CD14-positive monocyte (primary cell): ENCODE data around the gene RHOBTB3. TPM values are rescaled to one million over a fixed set of nuclear protein-coding genes. Genes with fewer than 3 reads are reported as not detected.

ENCODE experiments used
- DNase-seq, 3 donors: peaks; one replicate each; pipeline ENCODE4 v3.0.0-alpha.2; 2011 to 2022
- H2AFZ ChIP-seq: 2 replicates; pipeline ENCODE4 v1.6.0; 2012; ENCODE audit warnings: mild to moderate bottlenecking, low read depth, low read length, inconsistent platforms; ENCODE audit not compliant: insufficient read depth, poor library complexity, severe bottlenecking
- H3K27ac ChIP-seq, 2 donors: 1 replicate in 1 of 2; 2 replicates in 1 of 2; pipeline ENCODE4 v1.5.1; 2012 to 2013; ENCODE audit warnings: low read length in 2 of 2, control low read depth in 1 of 2, inconsistent platforms in 1 of 2, low read depth in 1 of 2, mild to moderate bottlenecking in 1 of 2
- H3K27me3 ChIP-seq, 2 donors: one replicate each; pipeline versions ENCODE4 v1.6.0 to v1.6.1; 2011 to 2013; ENCODE audit warnings: low read length in 2 of 2; ENCODE audit not compliant: control insufficient read depth in 2 of 2, insufficient read depth in 2 of 2
- H3K36me3 ChIP-seq, 2 donors: replicated peaks in 1 of 2; 1 replicate in 1 of 2; 2 replicates in 1 of 2; pipeline versions ENCODE4 v1.5.1 to v1.6.1; 2012 to 2013; ENCODE audit warnings: low read length in 2 of 2, control low read depth in 1 of 2, inconsistent platforms in 1 of 2, mild to moderate bottlenecking in 1 of 2; ENCODE audit not compliant: insufficient read depth in 2 of 2, control insufficient read depth in 1 of 2
- H3K4me1 ChIP-seq, 2 donors: 1 replicate in 1 of 2; 2 replicates in 1 of 2; pipeline versions ENCODE4 v1.5.1 to v1.6.1; 2012 to 2013; ENCODE audit warnings: low read length in 2 of 2, control low read depth in 1 of 2, inconsistent platforms in 1 of 2, mild to moderate bottlenecking in 1 of 2, moderate library complexity in 1 of 2; ENCODE audit not compliant: insufficient read depth in 2 of 2, control insufficient read depth in 1 of 2
- H3K4me2 ChIP-seq: replicated peaks from 2 replicates; pipeline ENCODE3; 2012; ENCODE audit warnings: low read length, moderate library complexity, mild to moderate bottlenecking; ENCODE audit not compliant: poor library complexity, severe bottlenecking; ENCODE audit errors: extremely low read depth
- H3K4me3 ChIP-seq, 3 experiments: fragments of 200-600 bp in 1 of 3; sonication (generic) in 1 of 3; replicated peaks in 1 of 3; 1 replicate in 2 of 3; 2 replicates in 1 of 3; pipeline ENCODE4 v1.5.1; 2011 to 2013; ENCODE audit warnings: low read length in 3 of 3, mild to moderate bottlenecking in 3 of 3, control low read depth in 2 of 3, low read depth in 2 of 3, inconsistent platforms in 1 of 3, moderate library complexity in 1 of 3
- H3K79me2 ChIP-seq: 2 replicates; pipeline ENCODE4 v1.6.0; 2012; ENCODE audit warnings: mild to moderate bottlenecking, control low read depth, inconsistent platforms, low read length, moderate library complexity; ENCODE audit not compliant: insufficient read depth
- H3K9ac ChIP-seq: 2 replicates; pipeline ENCODE4 v1.6.0; 2017; ENCODE audit warnings: low read length, mild to moderate bottlenecking; ENCODE audit not compliant: insufficient read depth, poor library complexity, severe bottlenecking
- H3K9me3 ChIP-seq, 2 donors: replicated peaks in 1 of 2; 1 replicate in 1 of 2; 2 replicates in 1 of 2; pipeline versions ENCODE4 v1.5.1 to v1.6.1; 2012 to 2013; ENCODE audit warnings: low read length in 2 of 2, control low read depth in 1 of 2; ENCODE audit not compliant: control insufficient read depth in 1 of 2, insufficient read depth in 1 of 2
- H4K20me1 ChIP-seq: 2 replicates; pipeline ENCODE4 v1.6.0; 2012; ENCODE audit warnings: mild to moderate bottlenecking, low read length, control low read depth, moderate library complexity; ENCODE audit not compliant: insufficient read depth
- H3K27ac Mint-ChIP-seq, 7 donors: one replicate each; pipeline ENCODE4 v1.8.0; 2020; ENCODE audit warnings: mild to moderate bottlenecking in 7 of 7, mixed read lengths in 7 of 7, moderate library complexity in 6 of 7, inconsistent platforms in 2 of 7
- H3K27me3 Mint-ChIP-seq, 3 donors: one replicate each; pipeline ENCODE4 v1.8.0; 2021 to 2022; ENCODE audit warnings: low read depth in 3 of 3, mild to moderate bottlenecking in 3 of 3, mixed read lengths in 3 of 3, moderate library complexity in 3 of 3, inconsistent platforms in 1 of 3
- H3K36me3 Mint-ChIP-seq, 2 donors: one replicate each; pipeline ENCODE4 v1.8.0; 2020; ENCODE audit warnings: mixed read lengths in 2 of 2, inconsistent platforms in 1 of 2, mild to moderate bottlenecking in 1 of 2
- H3K4me1 Mint-ChIP-seq: one replicate; pipeline ENCODE4 v1.8.0; 2020; ENCODE audit warnings: mild to moderate bottlenecking, mixed read lengths
- H3K4me3 Mint-ChIP-seq, 2 donors: one replicate each; pipeline ENCODE4 v1.8.0; 2020; ENCODE audit warnings: mild to moderate bottlenecking in 2 of 2, mixed read lengths in 2 of 2, moderate library complexity in 1 of 2
- H3K9me3 Mint-ChIP-seq, 7 donors: one replicate each; pipeline ENCODE4 v1.8.0; 2020 to 2022; ENCODE audit warnings: mixed read lengths in 7 of 7, mild to moderate bottlenecking in 6 of 7, moderate library complexity in 6 of 7, inconsistent platforms in 2 of 7
- WGBS: methylation state at CpG from one replicate; pipeline ENCODE4 v1.1.5; 2013; ENCODE audit warnings: missing lambda C conversion rate; ENCODE audit not compliant: insufficient coverage; 5-methylcytosine and 5-hydroxymethylcytosine counted together
- intact Hi-C, 2 donors: fragments of 100-400 bp; cut with micrococcal nuclease; formaldehyde crosslinking; loops; one replicate each; pipeline versions ENCODE4 v1.15.0 to v1.15.1; 2023
- polyA plus RNA-seq, 3 donors: library from polyadenylated mRNA; depleted of rRNA in 1 of 3; unstranded in 2 of 3; stranded (reverse) in 1 of 3; fragments of 300-500 nt in 2 of 3; fragments of >200 nt in 1 of 3; fragmentation: Illumina TruSeq in 2 of 3; gene quantifications; 1 replicate in 2 of 3; 2 replicates in 1 of 3; pipeline ENCODE4 v1.2.3, GENCODE V29; 2012 to 2021
- TF ChIP-seq, protein P1 (sequence below): fragments of 200-600 bp; IDR thresholded peaks from one replicate; pipeline ENCODE4 v1.8.0; 2022; ENCODE audit warnings: antibody characterized with exemption, mild to moderate bottlenecking

RHOBTB3 gene
- polyA plus RNA-seq, 3 donors: 0.41 to 1.5 (median 0.63) TPM

DNA sequence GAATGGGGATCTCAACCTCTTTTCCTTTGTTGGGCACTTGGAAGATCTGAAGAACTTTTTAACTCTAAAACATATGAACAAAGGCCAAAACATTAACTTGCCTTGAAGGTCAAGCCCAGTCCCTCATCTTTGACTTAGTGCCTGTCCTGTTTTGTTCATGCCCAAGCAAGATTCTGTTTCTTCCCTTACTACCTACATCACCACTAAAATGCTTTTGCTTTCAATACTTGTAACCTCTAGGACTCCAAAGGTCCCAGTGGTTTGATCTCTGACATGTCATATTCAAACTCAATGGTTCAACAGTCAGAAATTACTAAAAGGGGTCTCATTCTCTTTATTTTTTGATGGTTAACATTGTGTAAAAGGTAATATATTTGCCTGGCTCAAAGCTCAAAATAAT lies 67.4 kb downstream of the RHOBTB3 start:
- TF ChIP-seq, protein P1, sequence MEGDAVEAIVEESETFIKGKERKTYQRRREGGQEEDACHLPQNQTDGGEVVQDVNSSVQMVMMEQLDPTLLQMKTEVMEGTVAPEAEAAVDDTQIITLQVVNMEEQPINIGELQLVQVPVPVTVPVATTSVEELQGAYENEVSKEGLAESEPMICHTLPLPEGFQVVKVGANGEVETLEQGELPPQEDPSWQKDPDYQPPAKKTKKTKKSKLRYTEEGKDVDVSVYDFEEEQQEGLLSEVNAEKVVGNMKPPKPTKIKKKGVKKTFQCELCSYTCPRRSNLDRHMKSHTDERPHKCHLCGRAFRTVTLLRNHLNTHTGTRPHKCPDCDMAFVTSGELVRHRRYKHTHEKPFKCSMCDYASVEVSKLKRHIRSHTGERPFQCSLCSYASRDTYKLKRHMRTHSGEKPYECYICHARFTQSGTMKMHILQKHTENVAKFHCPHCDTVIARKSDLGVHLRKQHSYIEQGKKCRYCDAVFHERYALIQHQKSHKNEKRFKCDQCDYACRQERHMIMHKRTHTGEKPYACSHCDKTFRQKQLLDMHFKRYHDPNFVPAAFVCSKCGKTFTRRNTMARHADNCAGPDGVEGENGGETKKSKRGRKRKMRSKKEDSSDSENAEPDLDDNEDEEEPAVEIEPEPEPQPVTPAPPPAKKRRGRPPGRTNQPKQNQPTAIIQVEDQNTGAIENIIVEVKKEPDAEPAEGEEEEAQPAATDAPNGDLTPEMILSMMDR: no peak
- H3K9me3 Mint-ChIP-seq: no peaks in the 10 kb centered on the region
- no peak overlapping the region for H3K4me3 Mint-ChIP-seq
- no peak overlapping the region for H2AFZ ChIP-seq
- peaks cover 7 to 8% of the 10 kb centered on the region in 2 donors for H3K4me1 ChIP-seq
- H3K79me2 ChIP-seq: no peaks in the 10 kb centered on the region
- no peak overlapping the region for H3K9ac ChIP-seq
- H3K4me2 ChIP-seq: no peak overlapping the region
- no peak overlapping the region for H3K27ac ChIP-seq
- H4K20me1 ChIP-seq: no peaks in the 10 kb centered on the region
- no peaks in the 10 kb centered on the region for H3K9me3 ChIP-seq
- H3K4me3 ChIP-seq: no peak overlapping the region
- H3K27ac Mint-ChIP-seq: peak overlapping the region in 1 of 7 donors; percentile 12
- peaks cover 23 to 51% of the 10 kb centered on the region in 2 donors for H3K36me3 Mint-ChIP-seq
- H3K27me3 ChIP-seq: no peaks in the 10 kb centered on the region
- DNase-seq: no peak
- H3K4me1 Mint-ChIP-seq: peaks cover 19% of the 10 kb centered on the region
- intact Hi-C loops: no loop called here
- no peaks in the 10 kb centered on the region for H3K27me3 Mint-ChIP-seq
- H3K36me3 ChIP-seq: peaks cover 0 to 7% of the 10 kb centered on the region in 2 donors

DNA sequence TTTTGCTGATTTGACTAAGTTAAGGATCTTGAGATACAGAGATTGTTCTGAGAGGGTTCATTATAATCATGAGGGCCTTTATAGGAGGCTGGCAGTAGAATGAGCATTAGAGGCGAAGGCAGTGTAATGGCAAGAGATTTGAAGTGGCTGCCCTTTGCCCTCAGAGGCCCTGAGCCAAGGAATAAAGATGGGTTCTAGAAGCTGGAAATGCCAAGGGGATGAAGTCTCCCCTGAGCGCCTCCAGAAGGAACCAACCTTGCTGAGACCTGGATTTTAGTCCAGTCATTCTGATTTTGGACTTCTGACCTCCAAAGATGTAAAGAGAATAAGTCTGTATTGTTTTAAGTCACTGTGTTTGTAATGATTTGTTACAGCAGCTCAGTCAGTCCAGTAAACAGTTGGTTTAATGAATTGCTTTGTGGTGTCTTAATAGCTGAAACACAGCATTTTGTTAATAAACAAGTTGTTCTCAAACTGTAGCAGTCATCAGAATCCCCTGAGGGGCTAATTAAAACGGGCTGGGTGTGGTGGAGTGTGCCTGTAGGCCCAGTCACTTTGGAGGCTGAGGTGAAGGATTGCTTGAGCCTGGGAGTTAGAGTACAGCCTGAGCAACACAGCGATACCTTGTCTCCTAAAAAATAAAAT lies 68.2 kb downstream of the RHOBTB3 start:
- intact Hi-C loops: no loop called here
- no peak overlapping the region for H3K4me2 ChIP-seq
- H3K36me3 Mint-ChIP-seq: peaks cover 24 to 54% of the 10 kb centered on the region in 2 donors
- no peaks in the 10 kb centered on the region for H3K79me2 ChIP-seq
- H4K20me1 ChIP-seq: no peaks in the 10 kb centered on the region
- H3K27me3 Mint-ChIP-seq: no peaks in the 10 kb centered on the region
- no peak overlapping the region for H3K9ac ChIP-seq
- no peaks in the 10 kb centered on the region for H3K9me3 Mint-ChIP-seq
- H3K4me3 ChIP-seq: no peak overlapping the region
- TF ChIP-seq, protein P1: no peak
- H3K9me3 ChIP-seq: no peaks in the 10 kb centered on the region
- 100% methylated on average over 2 of the region's 4 CpGs for WGBS
- H3K4me3 Mint-ChIP-seq: no peak overlapping the region
- no peak overlapping the region for H2AFZ ChIP-seq
- no peak for DNase-seq
- H3K36me3 ChIP-seq: peaks cover 0 to 7% of the 10 kb centered on the region in 2 donors
- no peaks in the 10 kb centered on the region for H3K27me3 ChIP-seq
- peaks cover 7 to 8% of the 10 kb centered on the region in 2 donors for H3K4me1 ChIP-seq
- peaks cover 19% of the 10 kb centered on the region for H3K4me1 Mint-ChIP-seq
- no peak overlapping the region for H3K27ac ChIP-seq
- H3K27ac Mint-ChIP-seq: no peak overlapping the region
